DND-41 (cell line): ENCODE data around the gene CCT8.
A peak's percentile ranks its signal among the peaks of the same experiment; 100 is the strongest.

ENCODE experiments used
- ATAC-seq: fragments of 200-7000 bp; cut with Tn5 transposase; 3 replicates; pipeline ENCODE4 v1.9.1; 2021; ENCODE audit warnings: low read depth; ENCODE audit not compliant: insufficient read depth
- DNase-seq: peaks from one replicate; pipeline ENCODE4 v3.0.0-alpha.2; 2020
- H2AFZ ChIP-seq: 2 replicates; pipeline ENCODE4 v1.6.0; 2012; ENCODE audit warnings: low read depth, low read length
- H3K27ac ChIP-seq: 2 replicates; pipeline ENCODE4 v1.5.1; 2012; ENCODE audit warnings: low read length, inconsistent platforms
- H3K27me3 ChIP-seq: fragments of 200-600 bp; sonication (generic); 2 replicates; pipeline ENCODE4 v1.6.0; 2012; ENCODE audit warnings: low read length, mild to moderate bottlenecking, inconsistent platforms; ENCODE audit not compliant: insufficient read depth, poor library complexity
- H3K36me3 ChIP-seq: 2 replicates; pipeline ENCODE4 v1.5.1; 2012; ENCODE audit warnings: low read length, inconsistent platforms; ENCODE audit not compliant: insufficient read depth
- H3K4me1 ChIP-seq: 2 replicates; pipeline ENCODE4 v1.5.1; 2012; ENCODE audit warnings: mild to moderate bottlenecking, low read length; ENCODE audit not compliant: insufficient read depth
- H3K4me2 ChIP-seq: 2 replicates; pipeline ENCODE4 v1.6.0; 2012; ENCODE audit warnings: mild to moderate bottlenecking, moderate library complexity, low read length, inconsistent platforms; ENCODE audit not compliant: insufficient read depth
- H3K4me3 ChIP-seq, 2 experiments: fragments of 200-600 bp in 1 of 2; shearing (Covaris generic) in 1 of 2; 2 replicates each; pipeline ENCODE4 v1.5.1; 2012 to 2016; ENCODE audit warnings: inconsistent platforms in 2 of 2, low read length in 2 of 2, mild to moderate bottlenecking in 2 of 2, low read depth in 1 of 2, moderate library complexity in 1 of 2
- H3K79me2 ChIP-seq: 2 replicates; pipeline ENCODE4 v1.6.0; 2012; ENCODE audit warnings: low read length, inconsistent platforms; ENCODE audit not compliant: insufficient read depth
- H3K9ac ChIP-seq: 2 replicates; pipeline ENCODE4 v1.6.0; 2012; ENCODE audit warnings: low read depth, mild to moderate bottlenecking, inconsistent platforms, low read length, moderate library complexity
- H3K9me3 ChIP-seq: 2 replicates; pipeline ENCODE4 v1.5.1; 2012; ENCODE audit warnings: low read length, moderate library complexity, mild to moderate bottlenecking, inconsistent platforms; ENCODE audit not compliant: insufficient read depth, severe bottlenecking
- H4K20me1 ChIP-seq: 2 replicates; pipeline ENCODE4 v1.6.0; 2012; ENCODE audit warnings: low read length; ENCODE audit not compliant: insufficient read depth
- EZH2 ChIP-seq: IDR thresholded peaks from 3 replicates; pipeline ENCODE4 v1.6.1; 2012; ENCODE audit warnings: borderline replicate concordance, low read depth, mild to moderate bottlenecking, moderate library complexity, low read length, inconsistent platforms; ENCODE audit not compliant: severe bottlenecking
- TF ChIP-seq, protein P1 (sequence below): IDR thresholded peaks from 2 replicates; pipeline ENCODE4 v1.5.1; 2012; ENCODE audit warnings: borderline replicate concordance, low read length, moderate library complexity, mild to moderate bottlenecking; ENCODE audit not compliant: poor library complexity, severe bottlenecking; ENCODE audit errors: extremely low read depth

CCT8 gene

DNA sequence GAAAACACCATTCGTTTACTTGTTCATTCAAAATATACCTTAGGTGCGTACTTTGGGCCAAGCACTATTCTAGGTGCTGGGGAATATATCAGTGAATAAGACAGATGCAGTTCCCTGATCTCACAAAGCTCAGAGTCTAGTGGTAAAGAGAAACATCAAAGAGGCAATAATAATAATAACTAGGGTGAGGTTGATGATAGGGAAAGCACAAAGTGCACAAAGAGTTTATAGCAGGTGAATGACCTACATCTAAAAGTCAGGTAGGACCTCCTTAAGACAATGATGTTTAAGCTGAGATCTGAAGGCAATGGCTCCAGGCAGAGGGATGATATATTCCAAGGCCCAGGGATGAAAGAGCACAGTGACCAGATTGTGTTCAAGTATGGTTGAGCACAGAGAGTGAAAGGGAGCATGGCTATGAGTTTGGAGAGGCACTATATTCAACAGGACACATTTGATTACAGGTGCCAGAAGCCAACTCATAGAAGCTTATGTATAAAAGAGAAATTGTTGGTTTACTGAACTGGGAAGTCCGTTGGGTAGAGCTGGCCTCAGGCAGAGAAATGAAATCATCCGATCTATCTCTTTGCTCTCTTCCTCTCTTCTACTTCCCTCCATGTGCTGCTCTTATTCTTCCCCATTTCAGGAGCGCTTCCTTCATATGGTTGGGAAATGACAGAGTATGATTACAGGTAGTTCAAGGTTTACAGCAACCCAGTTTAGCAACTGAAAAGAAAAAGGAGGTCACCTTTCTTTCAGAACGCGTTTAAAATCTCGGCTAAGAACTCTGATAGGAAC, 23.0 kb upstream of the CCT8 start:
- no peak overlapping the region for H3K4me3 ChIP-seq
- H3K27me3 ChIP-seq: no peaks in the 10 kb centered on the region
- no peak overlapping the region; the same call in 1 of the 2 replicates for H2AFZ ChIP-seq
- no peaks in the 10 kb centered on the region for H4K20me1 ChIP-seq
- H3K9me3 ChIP-seq: no peaks in the 10 kb centered on the region
- no peak overlapping the region for H3K9ac ChIP-seq
- H3K36me3 ChIP-seq: no peaks in the 10 kb centered on the region
- DNase-seq: no peak
- no peak for TF ChIP-seq EZH2
- TF ChIP-seq, protein P1, sequence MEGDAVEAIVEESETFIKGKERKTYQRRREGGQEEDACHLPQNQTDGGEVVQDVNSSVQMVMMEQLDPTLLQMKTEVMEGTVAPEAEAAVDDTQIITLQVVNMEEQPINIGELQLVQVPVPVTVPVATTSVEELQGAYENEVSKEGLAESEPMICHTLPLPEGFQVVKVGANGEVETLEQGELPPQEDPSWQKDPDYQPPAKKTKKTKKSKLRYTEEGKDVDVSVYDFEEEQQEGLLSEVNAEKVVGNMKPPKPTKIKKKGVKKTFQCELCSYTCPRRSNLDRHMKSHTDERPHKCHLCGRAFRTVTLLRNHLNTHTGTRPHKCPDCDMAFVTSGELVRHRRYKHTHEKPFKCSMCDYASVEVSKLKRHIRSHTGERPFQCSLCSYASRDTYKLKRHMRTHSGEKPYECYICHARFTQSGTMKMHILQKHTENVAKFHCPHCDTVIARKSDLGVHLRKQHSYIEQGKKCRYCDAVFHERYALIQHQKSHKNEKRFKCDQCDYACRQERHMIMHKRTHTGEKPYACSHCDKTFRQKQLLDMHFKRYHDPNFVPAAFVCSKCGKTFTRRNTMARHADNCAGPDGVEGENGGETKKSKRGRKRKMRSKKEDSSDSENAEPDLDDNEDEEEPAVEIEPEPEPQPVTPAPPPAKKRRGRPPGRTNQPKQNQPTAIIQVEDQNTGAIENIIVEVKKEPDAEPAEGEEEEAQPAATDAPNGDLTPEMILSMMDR: no peak
- H3K27ac ChIP-seq: no peak overlapping the region
- peaks cover 5% of the 10 kb centered on the region; the same call in 1 of the 2 replicates for H3K4me1 ChIP-seq
- H3K4me2 ChIP-seq: no peak overlapping the region
- H3K79me2 ChIP-seq: no peaks in the 10 kb centered on the region
- no peak for ATAC-seq

DNA sequence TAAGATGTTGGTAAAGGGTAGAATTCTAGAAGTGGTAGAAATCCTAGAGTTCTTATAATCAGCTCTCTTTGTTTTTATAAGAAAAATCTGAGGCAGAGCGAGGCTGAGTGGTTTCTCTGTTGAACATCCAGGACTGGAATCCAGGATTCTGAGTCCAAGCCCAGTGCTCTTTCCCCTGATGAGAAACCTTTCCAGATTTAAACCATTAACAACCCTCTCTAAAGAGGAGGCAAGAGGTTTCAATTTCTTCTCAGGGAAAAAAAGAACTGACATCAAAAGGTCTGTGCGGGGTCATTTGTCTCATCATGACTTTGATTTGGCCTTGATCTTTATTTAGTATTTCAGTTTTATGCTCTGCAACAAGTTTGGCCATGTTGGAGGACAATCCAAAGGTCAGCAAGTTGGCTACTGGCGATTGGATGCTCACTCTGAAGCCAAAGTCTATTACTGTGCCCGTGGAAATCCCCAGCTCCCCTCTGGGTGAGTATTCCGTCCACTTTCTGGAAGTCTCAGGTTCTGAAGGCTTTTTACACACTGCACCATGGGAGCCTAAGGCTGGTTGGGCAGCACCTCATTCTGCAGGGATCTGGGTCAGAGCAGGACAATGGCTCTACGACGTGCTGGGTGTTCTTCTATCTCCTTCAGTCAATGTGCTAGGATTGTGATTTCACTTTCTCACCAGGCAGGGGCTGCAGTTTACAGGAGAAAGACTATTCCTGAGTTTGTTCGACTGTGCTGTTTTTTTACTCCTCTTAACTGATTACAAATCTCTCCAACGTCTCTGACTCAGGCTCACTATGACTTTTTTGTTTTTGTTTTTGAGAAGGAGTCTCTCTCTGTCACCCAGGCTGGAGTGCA, 18.9 kb upstream of the CCT8 start:
- Histone ChIP-seq H2AFZ (no peak overlapping the region), H3K4me2 (no peak overlapping the region)

GRCh38 chr21:29091033-29091432, 17.6 kb upstream of the CCT8 start:
- H2AFZ ChIP-seq: no peak overlapping the region
- no peaks in the 10 kb centered on the region for H3K9me3 ChIP-seq
- no peak overlapping the region for H3K4me2 ChIP-seq
- TF ChIP-seq EZH2: no peak
- TF ChIP-seq, protein P1: no peak
- no peaks in the 10 kb centered on the region for H4K20me1 ChIP-seq
- H3K36me3 ChIP-seq: no peaks in the 10 kb centered on the region
- DNase-seq (no peak), ATAC-seq (no peak)
- no peaks in the 10 kb centered on the region for H3K79me2 ChIP-seq
- no peak overlapping the region for H3K9ac ChIP-seq
- no peak overlapping the region for H3K27ac ChIP-seq
- no peaks in the 10 kb centered on the region for H3K27me3 ChIP-seq
- no peaks in the 10 kb centered on the region; the same call in 1 of the 2 replicates for H3K4me1 ChIP-seq
- H3K4me3 ChIP-seq: no peak overlapping the region

More for the DNA sequence above, 18.9 kb upstream of the CCT8 start:
- TF ChIP-seq, protein P1: peak; percentile 23
- TF ChIP-seq EZH2: no peak
- no peaks in the 10 kb centered on the region for H3K9me3 ChIP-seq
- H3K9ac ChIP-seq: no peak overlapping the region
- no peak overlapping the region for H3K27ac ChIP-seq
- no peak for DNase-seq
- 0 out of 3 replicates have a peak, but pooled peaks have one; percentile 33 for ATAC-seq
- no peaks in the 10 kb centered on the region for H3K27me3 ChIP-seq
- H3K79me2 ChIP-seq: no peaks in the 10 kb centered on the region
- no peak overlapping the region for H3K4me3 ChIP-seq
- H4K20me1 ChIP-seq: no peaks in the 10 kb centered on the region
- no peaks in the 10 kb centered on the region; the same call in 1 of the 2 replicates for H3K4me1 ChIP-seq
- no peaks in the 10 kb centered on the region for H3K36me3 ChIP-seq
